ENCODE results near the gene NOL12. TPM values are rescaled to one million over a fixed set of nuclear protein-coding genes. Genes with fewer than 3 reads are reported as not detected.

NOL12 gene
- total RNA-seq, 1 donor from 2014 or later: 39.0 TPM

DNA sequence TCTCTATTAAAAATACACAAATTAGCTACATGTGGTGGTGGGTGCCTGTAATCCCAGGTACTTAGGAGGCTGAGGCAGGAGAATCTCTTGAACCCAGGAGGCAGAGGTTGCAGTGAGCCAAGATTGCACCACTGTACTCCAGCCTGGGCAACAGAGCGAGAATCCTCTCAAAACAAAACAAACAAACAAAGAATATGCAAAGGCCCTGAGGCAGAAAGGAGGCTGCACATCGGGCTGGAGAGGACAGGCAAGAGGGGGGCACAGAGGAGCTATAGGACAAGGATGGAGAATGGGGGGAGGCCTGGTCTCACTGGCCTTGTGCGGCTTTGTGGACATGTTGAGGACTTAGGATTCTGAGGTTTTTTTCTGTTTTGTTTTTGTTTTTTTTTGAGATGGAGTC lies 19.1 kb downstream of the NOL12 start:
- ATAC-seq (ENCODE audit: low read depth) (no peak), DNase-seq (no peak)
- ChIA-PET POLR2A (no interaction called here), CTCF (no interaction called here)
- no peak overlapping the region for H3K4me3 Mint-ChIP-seq
- H3K9me3 Mint-ChIP-seq: no peaks in the 10 kb centered on the region
- H3K4me1 Mint-ChIP-seq: no peaks in the 10 kb centered on the region
- intact Hi-C loops (cut with micrococcal nuclease): no loop called here
- TF ChIP-seq, protein P1, sequence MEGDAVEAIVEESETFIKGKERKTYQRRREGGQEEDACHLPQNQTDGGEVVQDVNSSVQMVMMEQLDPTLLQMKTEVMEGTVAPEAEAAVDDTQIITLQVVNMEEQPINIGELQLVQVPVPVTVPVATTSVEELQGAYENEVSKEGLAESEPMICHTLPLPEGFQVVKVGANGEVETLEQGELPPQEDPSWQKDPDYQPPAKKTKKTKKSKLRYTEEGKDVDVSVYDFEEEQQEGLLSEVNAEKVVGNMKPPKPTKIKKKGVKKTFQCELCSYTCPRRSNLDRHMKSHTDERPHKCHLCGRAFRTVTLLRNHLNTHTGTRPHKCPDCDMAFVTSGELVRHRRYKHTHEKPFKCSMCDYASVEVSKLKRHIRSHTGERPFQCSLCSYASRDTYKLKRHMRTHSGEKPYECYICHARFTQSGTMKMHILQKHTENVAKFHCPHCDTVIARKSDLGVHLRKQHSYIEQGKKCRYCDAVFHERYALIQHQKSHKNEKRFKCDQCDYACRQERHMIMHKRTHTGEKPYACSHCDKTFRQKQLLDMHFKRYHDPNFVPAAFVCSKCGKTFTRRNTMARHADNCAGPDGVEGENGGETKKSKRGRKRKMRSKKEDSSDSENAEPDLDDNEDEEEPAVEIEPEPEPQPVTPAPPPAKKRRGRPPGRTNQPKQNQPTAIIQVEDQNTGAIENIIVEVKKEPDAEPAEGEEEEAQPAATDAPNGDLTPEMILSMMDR (IDR thresholded peaks at IDR 0.05): no peak
- H3K27me3 Mint-ChIP-seq: no peaks in the 10 kb centered on the region
- H3K27ac Mint-ChIP-seq: no peak overlapping the region
- H3K36me3 Mint-ChIP-seq (ENCODE audit: low read depth): peaks cover 2% of the 10 kb centered on the region

DNA sequence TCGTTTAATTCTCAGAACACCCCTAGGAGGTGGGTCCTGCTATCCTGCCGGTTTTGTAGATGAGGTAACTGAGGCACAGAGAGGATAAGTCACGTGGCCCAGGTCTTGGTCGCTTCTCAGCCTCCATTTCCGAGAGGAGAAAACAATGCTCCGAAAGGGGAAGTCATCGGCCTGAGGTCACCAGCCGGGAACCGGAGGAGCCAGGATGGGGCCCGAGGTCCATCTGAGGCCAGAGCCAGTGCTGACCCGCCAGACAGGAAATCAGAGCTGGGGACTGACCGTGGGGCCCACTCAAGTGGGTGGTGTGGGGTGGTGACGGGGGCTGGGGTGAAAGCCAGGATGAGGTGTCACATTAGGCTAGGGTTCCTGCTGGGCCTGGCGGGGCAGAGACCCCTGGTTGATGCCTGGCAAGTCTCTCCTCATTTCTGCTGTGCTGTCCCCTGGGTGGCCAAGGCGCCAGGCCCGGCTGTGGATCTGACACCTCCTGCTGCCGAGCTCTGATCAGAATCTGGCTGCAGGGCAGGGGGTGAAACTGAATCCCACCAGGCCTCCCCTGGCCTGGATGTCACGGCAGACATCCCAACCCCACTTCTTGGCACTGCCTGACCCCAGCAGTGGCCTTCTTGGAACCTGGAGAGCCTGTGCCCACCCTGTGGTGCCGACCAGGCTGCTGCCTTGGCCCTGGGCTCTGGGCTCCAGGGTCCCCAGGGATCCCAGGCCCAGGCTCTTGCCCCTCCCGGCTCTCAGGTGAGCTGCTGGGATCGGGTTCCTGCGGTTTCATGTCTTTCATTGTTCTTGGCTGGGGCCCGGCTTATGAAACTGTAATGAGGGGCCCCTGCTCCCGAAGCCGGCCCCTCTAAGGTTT lies 22.7 kb downstream of the NOL12 start:
- Mint-ChIP-seq H3K4me3 (no peak overlapping the region), H3K36me3 (ENCODE audit: low read depth) (peaks cover 2% of the 10 kb centered on the region), H3K9me3 (no peaks in the 10 kb centered on the region), H3K27me3 (no peaks in the 10 kb centered on the region), H3K4me1 (no peaks in the 10 kb centered on the region), H3K27ac (no peak overlapping the region)
- ATAC-seq (ENCODE audit: low read depth): no peak
- TF ChIP-seq, protein P1 (IDR thresholded peaks at IDR 0.05): no peak
- POLR2A ChIA-PET: no interaction called here
- no peak for DNase-seq
- CTCF ChIA-PET: no interaction called here
- intact Hi-C loops (cut with micrococcal nuclease): no loop called here

DNA sequence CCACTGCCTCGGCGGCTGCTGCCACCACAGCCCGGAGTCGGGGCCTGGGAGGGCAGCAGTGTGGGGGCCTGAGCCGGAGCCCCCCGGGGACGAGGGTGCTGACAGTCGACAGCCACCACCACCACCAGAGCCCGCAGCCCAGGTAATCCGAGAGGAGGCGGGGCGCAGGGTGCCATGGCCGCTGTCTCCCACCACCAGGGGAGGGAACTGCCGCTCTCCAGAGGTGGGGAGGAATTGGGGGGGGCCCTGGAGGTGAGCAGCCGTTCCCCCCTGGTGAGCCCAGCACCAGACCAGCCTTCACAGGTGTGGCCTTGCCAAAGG lies 23.3 kb downstream of the NOL12 start:
- Mint-ChIP-seq H3K27ac (no peak overlapping the region), H3K4me1 (no peaks in the 10 kb centered on the region), H3K4me3 (no peak overlapping the region), H3K27me3 (no peaks in the 10 kb centered on the region), H3K36me3 (ENCODE audit: low read depth) (peaks cover 2% of the 10 kb centered on the region), H3K9me3 (no peaks in the 10 kb centered on the region)
- CTCF ChIA-PET: no interaction called here
- TF ChIP-seq, protein P1 (IDR thresholded peaks at IDR 0.05): no peak
- intact Hi-C loops (cut with micrococcal nuclease): no loop called here
- POLR2A ChIA-PET: no interaction called here
- ATAC-seq (ENCODE audit: low read depth) (no peak), DNase-seq (no peak)

DNA sequence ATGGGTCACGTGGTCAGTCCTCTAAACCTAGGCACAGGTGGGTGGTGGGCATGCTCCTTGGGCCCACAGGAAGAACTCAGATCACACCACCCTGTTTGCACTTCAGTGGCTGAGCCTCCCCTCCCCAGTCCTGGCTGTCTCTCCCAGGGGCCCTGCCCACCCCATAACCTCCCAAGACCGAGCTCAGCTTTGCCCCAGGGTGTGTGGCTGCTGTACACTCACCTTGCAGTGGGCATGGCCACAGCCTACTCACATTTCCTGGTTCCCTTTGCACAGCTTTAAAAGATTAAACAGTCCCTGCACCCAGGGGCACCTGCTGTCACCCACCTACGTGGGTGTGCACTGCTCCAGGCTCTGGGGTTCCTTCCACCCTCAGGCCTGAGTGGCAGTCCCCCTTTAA lies 24.5 kb downstream of the NOL12 start:
- DNase-seq (no peak), ATAC-seq (ENCODE audit: low read depth) (no peak)
- CTCF ChIA-PET: no interaction called here
- Mint-ChIP-seq H3K27ac (no peak overlapping the region), H3K4me1 (no peaks in the 10 kb centered on the region), H3K9me3 (no peaks in the 10 kb centered on the region), H3K27me3 (no peaks in the 10 kb centered on the region), H3K36me3 (ENCODE audit: low read depth) (no peaks in the 10 kb centered on the region), H3K4me3 (no peak overlapping the region)
- POLR2A ChIA-PET: no interaction called here
- TF ChIP-seq, protein P1 (IDR thresholded peaks at IDR 0.05): no peak
- intact Hi-C loops (cut with micrococcal nuclease): no loop called here

DNA sequence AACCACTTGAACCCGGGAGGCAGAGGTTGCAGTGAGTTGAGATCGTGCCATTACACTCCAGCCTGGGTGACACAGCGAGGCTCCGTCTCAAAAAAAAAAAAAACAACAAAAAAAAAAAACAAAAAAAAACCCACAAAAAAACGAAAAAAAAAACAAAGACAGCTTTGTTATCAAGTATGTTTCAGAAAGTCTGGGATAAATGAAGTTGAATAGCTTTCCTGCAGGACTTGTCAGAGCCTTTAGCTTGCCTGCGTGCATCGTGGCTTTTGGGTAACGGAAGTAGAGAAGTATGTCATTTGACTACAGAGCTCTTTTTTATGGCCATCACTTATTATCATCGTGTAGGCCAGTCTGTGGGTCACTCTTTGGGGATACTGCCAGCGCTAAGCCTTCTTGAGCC lies 25.3 kb downstream of the NOL12 start:
- CTCF ChIA-PET: no interaction called here
- intact Hi-C loops (cut with micrococcal nuclease): no loop called here
- POLR2A ChIA-PET: interaction anchor here (0.6 kb wide), 1 partner anchor 18 kb away, joined by 9 read pairs; no protein-coding TSS in a partner anchor
- H3K9me3 Mint-ChIP-seq: no peaks in the 10 kb centered on the region
- ATAC-seq (ENCODE audit: low read depth) (no peak), DNase-seq (no peak)
- H3K4me3 Mint-ChIP-seq: no peak overlapping the region
- no peaks in the 10 kb centered on the region for H3K27me3 Mint-ChIP-seq
- H3K27ac Mint-ChIP-seq: no peak overlapping the region
- H3K36me3 Mint-ChIP-seq (ENCODE audit: low read depth): no peaks in the 10 kb centered on the region
- no peaks in the 10 kb centered on the region for H3K4me1 Mint-ChIP-seq
- TF ChIP-seq, protein P1 (IDR thresholded peaks at IDR 0.05): no peak

Measured in activated B cell treated with CpG ODN at 0.5 μM for 24 hours (primary cell).